ENCODE data around the gene BCAN.

- TF ChIP-seq EZH2 (IDR thresholded peaks at IDR 0.05) (no peak), POLR2AphosphoS5 (IDR thresholded peaks at IDR 0.05; ENCODE audit: borderline replicate concordance, low read depth, low read length) (no peak), FOXP2 (optimal IDR thresholded peaks at IDR 0.05; ENCODE audit: control extremely low read depth, extremely low read length, insufficient read depth) (no peak)
These were observed 49.9 kb downstream of the BCAN start for GRCh38 chr1:156691665-156692440.

Data from SK-N-MC (cell line).